ENCODE data around the gene FBXL15.

Gene FBXL15

GRCh38 chr10:102420714-102421506 lies at the start of gene FBXL15:
Gene FBXL15, plus strand, starts transcription at chr10:102420836. Its CDS starts 294 bp downstream, at chr10:102421130.
- peak; percentile 77 to 95 for DNase-seq

GRCh38 chr10:102371295-102371694 lies 49.3 kb upstream of the FBXL15 start:
- DNase-seq: no peak

- no peak for DNase-seq
These were observed 45.4 kb upstream of the FBXL15 start for GRCh38 chr10:102375250-102375649.

GRCh38 chr10:102375867-102376266 lies 44.8 kb upstream of the FBXL15 start:
- DNase-seq: no peak

- no peak for DNase-seq
These were observed 43.7 kb upstream of the FBXL15 start for GRCh38 chr10:102376901-102377300.

GRCh38 chr10:102379383-102379782 lies 41.3 kb upstream of the FBXL15 start:
- no peak for DNase-seq

- no peak for DNase-seq
These were observed 38.7 kb upstream of the FBXL15 start for GRCh38 chr10:102381983-102382382.

- DNase-seq: no peak
These were observed 37.8 kb upstream of the FBXL15 start for GRCh38 chr10:102382871-102383270.

- DNase-seq: no peak
These were observed 36.6 kb upstream of the FBXL15 start for GRCh38 chr10:102384053-102384452.

- DNase-seq: no peak
These were observed 35.8 kb upstream of the FBXL15 start for GRCh38 chr10:102384606-102385429.

- no peak for DNase-seq
These were observed 30.7 kb upstream of the FBXL15 start for GRCh38 chr10:102389894-102390293.

GRCh38 chr10:102392306-102392705 lies 28.3 kb upstream of the FBXL15 start:
- no peak for DNase-seq

GRCh38 chr10:102393411-102394078 lies 27.1 kb upstream of the FBXL15 start:
- DNase-seq: peak in 1 of 2 experiments; percentile 19

- DNase-seq: peak in 1 of 2 experiments; percentile 78
These were observed 26.4 kb upstream of the FBXL15 start for GRCh38 chr10:102394079-102394800.

- peak in 1 of 2 experiments; percentile 13 for DNase-seq
These were observed 25.7 kb upstream of the FBXL15 start for GRCh38 chr10:102394801-102395399.

GRCh38 chr10:102395400-102396316 lies 25.0 kb upstream of the FBXL15 start, which contains the start of gene NFKB2:
Gene NFKB2, plus strand, starts transcription at chr10:102395705. Its CDS starts 255 bp downstream, at chr10:102395960.
- DNase-seq: peak; percentile 35 to 72

GRCh38 chr10:102396317-102396650 lies 24.4 kb upstream of the FBXL15 start:
- no peak for DNase-seq

GRCh38 chr10:102396730-102397151 lies 23.9 kb upstream of the FBXL15 start:
- DNase-seq: no peak

- DNase-seq: no peak
These were observed 23.1 kb upstream of the FBXL15 start for GRCh38 chr10:102397222-102398171.

Data from NCI-H446 (cell line).